GM12878 (cell line): ENCODE measurements around the gene RPS16.

Experiments
- GABPA ChIP-seq: IDR thresholded peaks from 2 replicates; pipeline ENCODE4 v1.6.1; 2014; ENCODE audit warnings: antibody characterized with exemption, low read depth, mild to moderate bottlenecking, inconsistent platforms
- IKZF2 ChIP-seq, 2 experiments: fragments of 450-650 bp; IDR thresholded peaks; 2 replicates each; pipeline ENCODE4 v1.6.1; 2017; ENCODE audit warnings: mild to moderate bottlenecking in 2 of 2, moderate library complexity in 2 of 2
- NFIC ChIP-seq: IDR thresholded peaks from 2 replicates; pipeline ENCODE4 v1.6.1; 2012; ENCODE audit warnings: low read depth, mild to moderate bottlenecking, inconsistent platforms, low read length, moderate library complexity
- POLR2AphosphoS5 ChIP-seq: IDR thresholded peaks from 2 replicates; pipeline ENCODE4 v1.6.1; 2011; ENCODE audit warnings: mild to moderate bottlenecking, low read length, inconsistent platforms
- SIX5 ChIP-seq: IDR thresholded peaks from 2 replicates; pipeline ENCODE4 v1.6.1; 2011; ENCODE audit warnings: mild to moderate bottlenecking, low read depth, low read length, moderate library complexity; ENCODE audit not compliant: severe bottlenecking
- SMC3 ChIP-seq: IDR thresholded peaks from 2 replicates; pipeline ENCODE4 v1.6.1; 2011; ENCODE audit warnings: low read length, improper control_type of control experiment, borderline replicate concordance
- SUPT20H ChIP-seq: IDR thresholded peaks from 2 replicates; pipeline ENCODE4 v1.6.1; 2011; ENCODE audit warnings: low read depth, mild to moderate bottlenecking, low read length, moderate library complexity, borderline replicate concordance; ENCODE audit not compliant: control insufficient read depth
- TAF1 ChIP-seq: IDR thresholded peaks from 2 replicates; pipeline ENCODE4 v1.6.1; 2011; ENCODE audit warnings: mild to moderate bottlenecking, low read depth, low read length, borderline replicate concordance
- ZNF207 ChIP-seq: fragments of 450-650 bp; IDR thresholded peaks from 2 replicates; pipeline ENCODE4 v1.6.1; 2014; ENCODE audit warnings: antibody characterized with exemption, mild to moderate bottlenecking, borderline replicate concordance
- ZZZ3 ChIP-seq: IDR thresholded peaks from 2 replicates; pipeline ENCODE4 v1.6.1; 2011; ENCODE audit warnings: low read depth; ENCODE audit not compliant: control insufficient read depth, insufficient read length
- TF ChIP-seq, protein P1 (sequence below): IDR thresholded peaks from 2 replicates; pipeline ENCODE4 v1.6.1; 2012; ENCODE audit warnings: low read depth, low read length, improper control_type of control experiment
- TF ChIP-seq, protein P2 (sequence below): IDR thresholded peaks from 2 replicates; pipeline ENCODE4 v1.6.1; 2012; ENCODE audit warnings: mild to moderate bottlenecking, low read depth, low read length

GRCh38 chr19:39449116-39449797, 13.5 kb upstream of the RPS16 start:
- no peak for TF ChIP-seq SIX5
- TF ChIP-seq TAF1, result no peak
- TF ChIP-seq POLR2AphosphoS5, result no peak
- TF ChIP-seq, protein P1, sequence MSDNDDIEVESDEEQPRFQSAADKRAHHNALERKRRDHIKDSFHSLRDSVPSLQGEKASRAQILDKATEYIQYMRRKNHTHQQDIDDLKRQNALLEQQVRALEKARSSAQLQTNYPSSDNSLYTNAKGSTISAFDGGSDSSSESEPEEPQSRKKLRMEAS, result no peak
- no peak for TF ChIP-seq ZZZ3
- TF ChIP-seq NFIC, result no peak
- TF ChIP-seq, protein P2, sequence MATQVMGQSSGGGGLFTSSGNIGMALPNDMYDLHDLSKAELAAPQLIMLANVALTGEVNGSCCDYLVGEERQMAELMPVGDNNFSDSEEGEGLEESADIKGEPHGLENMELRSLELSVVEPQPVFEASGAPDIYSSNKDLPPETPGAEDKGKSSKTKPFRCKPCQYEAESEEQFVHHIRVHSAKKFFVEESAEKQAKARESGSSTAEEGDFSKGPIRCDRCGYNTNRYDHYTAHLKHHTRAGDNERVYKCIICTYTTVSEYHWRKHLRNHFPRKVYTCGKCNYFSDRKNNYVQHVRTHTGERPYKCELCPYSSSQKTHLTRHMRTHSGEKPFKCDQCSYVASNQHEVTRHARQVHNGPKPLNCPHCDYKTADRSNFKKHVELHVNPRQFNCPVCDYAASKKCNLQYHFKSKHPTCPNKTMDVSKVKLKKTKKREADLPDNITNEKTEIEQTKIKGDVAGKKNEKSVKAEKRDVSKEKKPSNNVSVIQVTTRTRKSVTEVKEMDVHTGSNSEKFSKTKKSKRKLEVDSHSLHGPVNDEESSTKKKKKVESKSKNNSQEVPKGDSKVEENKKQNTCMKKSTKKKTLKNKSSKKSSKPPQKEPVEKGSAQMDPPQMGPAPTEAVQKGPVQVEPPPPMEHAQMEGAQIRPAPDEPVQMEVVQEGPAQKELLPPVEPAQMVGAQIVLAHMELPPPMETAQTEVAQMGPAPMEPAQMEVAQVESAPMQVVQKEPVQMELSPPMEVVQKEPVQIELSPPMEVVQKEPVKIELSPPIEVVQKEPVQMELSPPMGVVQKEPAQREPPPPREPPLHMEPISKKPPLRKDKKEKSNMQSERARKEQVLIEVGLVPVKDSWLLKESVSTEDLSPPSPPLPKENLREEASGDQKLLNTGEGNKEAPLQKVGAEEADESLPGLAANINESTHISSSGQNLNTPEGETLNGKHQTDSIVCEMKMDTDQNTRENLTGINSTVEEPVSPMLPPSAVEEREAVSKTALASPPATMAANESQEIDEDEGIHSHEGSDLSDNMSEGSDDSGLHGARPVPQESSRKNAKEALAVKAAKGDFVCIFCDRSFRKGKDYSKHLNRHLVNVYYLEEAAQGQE, result no peak
- TF ChIP-seq SUPT20H, result no peak
- no peak for TF ChIP-seq GABPA
- no peak for TF ChIP-seq SMC3
- TF ChIP-seq IKZF2 (IDR thresholded peaks at IDR 0.05), result no peak
- TF ChIP-seq ZNF207, result no peak
